ENCODE results near the gene GRAMD2A.

GRAMD2A gene

DNA sequence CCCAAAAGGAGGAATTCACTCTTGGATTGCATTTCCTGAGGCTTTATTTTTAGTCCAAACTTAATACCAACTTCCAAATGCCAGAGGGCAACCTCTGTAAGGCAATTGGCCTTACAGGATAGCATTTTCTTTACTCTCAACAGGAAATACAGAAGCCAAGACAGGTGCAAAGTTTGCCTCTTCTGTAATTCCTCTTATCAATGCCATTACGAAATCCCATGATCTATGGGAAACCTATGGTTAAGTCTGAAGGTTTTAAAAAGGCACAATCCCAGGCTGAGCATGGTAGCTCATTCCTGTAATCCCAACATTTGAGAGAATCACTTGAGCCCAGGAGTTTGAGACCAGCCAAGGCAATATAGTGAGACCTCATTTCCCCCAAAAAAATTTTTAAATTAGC is 18.5 kb upstream of the GRAMD2A start:
- DNase-seq = no peak

DNA sequence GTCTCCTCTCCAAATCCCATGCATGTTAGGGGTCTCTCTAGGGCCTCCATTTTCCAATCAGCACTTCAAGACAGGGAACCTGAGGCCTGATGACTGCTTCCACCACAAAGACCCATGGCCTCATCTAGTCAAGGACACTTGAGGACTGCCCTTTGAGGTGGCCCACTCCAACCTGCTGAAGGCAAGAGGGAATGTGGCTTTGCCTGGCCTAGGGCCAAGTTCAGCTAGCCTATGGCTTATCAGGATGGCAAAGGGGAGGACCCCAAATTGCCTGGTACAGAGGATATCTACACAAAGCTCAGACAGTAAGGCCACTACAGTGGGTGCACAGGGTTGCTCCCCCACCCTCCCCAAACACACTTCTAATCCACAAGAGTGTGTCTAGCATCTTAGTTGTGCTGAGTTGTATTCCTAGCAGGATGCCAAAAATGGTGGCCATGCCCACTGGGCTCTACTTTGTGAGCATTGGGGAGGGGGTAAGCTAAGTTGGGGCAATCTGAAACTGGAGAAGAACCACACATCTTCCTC is 10.0 kb upstream of the GRAMD2A start:
- no peak for DNase-seq

DNA sequence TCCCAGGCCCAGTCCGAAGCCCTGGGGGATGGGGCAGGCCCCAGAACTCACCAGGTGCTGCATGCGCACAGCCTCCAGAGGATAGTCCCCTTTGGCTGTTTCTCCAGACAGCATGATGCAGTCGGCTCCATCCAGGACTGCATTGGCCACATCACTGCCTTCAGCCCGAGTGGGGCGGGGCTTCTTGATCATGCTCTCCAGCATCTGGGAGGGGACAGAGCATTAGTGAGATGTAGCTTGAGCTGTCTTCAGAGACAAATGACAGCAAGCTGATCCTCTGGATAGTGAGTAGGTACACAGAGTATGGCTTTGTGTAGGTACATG is 9.1 kb upstream of the GRAMD2A start:
- DNase-seq = no peak

DNA sequence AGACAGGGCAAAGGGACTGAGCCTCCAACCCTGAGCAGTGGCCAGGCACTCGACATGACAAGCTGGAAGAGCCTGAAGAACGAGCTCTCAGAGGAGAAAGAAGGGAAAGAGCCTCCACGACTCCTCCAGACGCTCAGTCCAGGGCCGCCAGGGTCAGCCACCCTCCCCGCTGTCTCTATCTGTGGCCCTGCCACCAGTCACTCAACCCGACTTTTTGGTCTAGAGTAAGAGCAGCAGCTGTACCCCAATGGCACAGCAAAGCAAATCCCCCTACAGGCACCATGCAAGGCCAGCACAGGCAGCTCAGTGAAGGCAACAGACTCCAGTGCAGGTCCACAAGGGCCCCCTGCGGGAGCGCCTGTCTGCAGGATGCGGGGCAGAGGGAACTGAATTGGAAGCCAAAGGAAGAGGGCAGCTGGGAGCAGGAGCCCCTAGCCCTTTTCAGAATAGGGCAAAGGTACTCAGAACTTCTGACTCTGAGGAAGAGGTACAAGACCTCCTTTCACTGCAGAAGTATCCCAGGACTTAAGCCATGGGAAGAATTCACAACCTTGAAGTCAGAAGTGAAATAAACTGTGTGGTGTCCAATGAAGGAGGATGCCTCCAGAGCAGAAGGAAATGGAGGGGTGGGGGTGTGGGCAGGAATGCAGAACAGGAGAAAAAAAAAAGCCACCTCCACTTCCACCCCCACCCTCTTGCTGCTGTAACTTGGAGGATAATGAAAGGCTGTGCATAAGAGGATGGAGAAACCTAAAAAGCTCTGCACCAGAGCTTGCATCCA is 8.5 kb upstream of the GRAMD2A start:
- DNase-seq = no peak

DNA sequence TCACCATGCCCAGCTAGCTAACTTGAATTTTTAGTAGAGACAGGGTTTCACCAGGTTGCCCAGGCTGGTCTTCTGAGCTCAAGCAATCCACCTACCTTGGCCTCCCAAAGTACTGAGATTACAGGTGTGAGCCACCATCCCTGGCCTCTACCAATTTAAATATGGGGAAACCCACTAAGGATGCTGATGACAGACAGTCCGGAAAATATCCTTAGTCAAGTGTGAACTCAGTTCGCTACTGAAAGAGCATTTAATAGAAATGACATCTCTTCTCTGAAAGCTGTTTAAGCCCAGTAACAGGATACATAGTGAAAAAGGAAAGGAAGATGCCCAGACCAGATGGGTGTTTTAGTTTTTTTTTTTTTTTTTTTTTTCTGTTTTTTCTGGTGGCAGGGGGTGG is 7.7 kb upstream of the GRAMD2A start:
- no peak for DNase-seq

DNA sequence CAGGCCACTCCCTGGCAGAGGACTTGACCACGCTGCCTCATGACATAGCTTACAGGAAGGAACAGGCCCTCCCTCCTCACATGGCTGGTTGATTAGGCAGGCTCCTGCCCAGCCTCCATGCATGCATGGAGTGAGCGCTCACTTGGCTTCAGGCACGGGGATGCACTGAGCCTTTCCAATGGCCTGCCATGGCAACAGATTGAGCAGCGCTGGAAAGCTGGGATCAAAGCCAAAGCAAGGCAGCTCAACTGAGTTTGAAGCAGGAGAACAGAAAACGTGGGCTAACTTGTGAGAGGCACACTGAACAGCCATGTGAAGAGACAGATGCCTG is 5.9 kb upstream of the GRAMD2A start:
- DNase-seq = no peak

DNA sequence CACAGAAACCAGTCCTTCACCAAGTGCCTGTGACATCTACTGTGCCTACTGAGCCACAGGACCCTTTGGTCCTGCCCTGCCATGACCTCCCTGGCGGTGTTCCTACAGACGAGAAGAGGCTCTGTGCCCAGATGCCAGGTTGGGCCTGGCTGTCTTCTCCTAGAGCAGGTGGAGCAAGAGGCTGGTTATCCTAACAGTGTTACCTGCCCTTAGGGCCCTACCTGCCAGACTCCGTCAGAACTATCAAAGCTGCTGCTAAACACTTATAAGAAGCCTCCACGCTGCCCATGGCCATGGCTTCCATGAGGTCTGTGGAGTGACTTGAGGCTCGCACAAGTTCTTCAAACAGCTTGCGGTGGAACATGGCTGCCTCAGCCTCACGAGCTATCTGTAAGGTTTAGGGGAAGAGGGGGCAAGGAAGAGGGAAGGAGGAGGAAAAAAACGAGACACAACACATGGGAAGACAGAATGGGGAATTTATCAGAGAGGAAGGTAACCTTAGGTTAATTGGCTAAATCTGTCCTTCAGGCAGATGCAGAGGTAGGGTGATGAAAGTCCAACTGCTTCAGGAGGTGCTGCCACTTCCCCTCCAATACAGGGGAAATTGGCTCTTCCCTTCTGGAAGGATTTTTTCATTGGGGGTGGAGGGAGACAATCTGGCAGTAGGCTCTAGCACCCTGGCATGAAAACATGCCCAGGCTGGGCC is 5.4 kb upstream of the GRAMD2A start:
- DNase-seq = no peak

DNA sequence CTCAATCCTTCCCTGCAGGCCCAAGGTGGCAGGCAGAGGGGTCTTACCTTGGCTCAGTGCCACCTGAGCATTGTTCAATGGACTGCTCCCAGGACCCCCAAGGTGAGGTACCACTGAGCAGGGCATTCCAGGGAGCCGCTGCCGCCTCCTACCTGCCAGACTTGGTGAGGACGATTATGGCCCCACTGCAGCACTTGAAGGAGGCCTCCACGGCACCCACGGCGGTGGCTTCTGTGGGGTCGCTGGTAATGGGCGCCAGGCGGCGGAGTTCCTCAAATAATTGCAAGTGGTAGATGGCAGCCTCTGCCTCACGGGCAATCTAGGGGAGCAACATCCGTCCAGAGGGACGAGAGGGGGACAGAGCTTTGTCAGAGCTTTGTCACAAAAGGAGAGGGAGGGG is 4.7 kb upstream of the GRAMD2A start:
- no peak for DNase-seq

DNA sequence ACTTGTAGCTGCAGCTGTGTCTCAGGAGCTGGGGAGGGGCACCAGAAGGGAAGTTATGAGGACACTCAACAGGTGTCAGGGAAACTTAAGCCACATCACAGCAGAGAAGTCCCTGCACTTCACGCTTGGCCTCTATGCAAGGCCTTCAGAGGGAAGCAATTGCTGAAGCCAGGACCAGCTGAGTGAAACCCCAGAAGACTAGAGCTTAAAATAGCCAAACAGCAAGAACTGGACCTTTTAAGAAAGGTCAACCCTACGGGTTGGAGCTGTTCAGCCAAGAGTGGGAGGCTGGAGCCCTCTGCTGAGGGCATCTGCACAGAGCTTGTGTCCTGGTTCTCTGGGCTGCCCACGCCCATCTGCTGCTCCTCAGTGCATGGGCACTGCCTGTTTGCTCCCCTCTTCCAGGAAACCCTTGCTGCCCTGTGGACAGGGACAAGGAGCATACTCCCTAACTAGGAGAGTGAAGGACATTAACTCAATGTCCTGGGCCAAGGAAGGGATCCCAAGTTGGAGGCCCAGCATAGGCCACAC is 3.9 kb upstream of the GRAMD2A start:
- DNase-seq = no peak

DNA sequence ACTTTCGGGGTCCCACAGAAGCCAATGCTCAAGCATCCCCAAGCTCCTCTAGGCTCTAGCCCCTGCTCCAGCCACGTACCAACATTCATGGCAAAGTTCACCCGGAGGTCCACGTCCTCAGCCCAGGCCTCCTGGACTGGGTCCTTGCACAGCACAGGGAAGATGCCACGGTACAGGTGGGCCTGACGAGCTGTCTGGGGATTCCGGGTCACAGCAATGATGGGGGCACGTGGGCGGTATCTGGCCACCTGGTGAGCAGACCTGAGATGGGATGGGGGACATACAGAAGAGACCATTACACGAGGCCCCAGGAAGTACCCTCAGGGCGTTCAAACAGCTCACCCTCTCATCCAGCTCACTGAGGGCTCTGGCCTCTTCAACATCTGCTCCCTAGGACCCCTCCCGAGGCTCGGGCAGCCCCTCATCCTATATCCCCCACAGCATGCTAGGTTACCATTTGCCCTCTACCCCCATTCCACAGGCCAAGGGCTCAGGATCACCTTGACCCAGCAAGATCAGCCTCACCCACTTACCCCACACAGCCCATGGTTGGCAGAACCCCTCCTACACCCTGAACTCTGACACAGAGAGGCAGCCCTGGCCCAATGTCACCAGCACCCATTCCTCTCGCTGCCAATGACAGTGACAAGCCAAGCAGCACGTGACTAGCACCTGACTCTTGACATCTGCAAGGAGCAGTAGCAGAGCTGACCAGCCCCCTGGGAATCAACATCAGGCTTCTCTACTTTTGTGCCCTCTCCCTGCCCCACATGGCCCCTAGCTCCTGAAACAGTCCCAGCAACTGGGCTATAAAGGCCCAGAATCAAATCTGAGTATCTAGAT is 3.0 kb upstream of the GRAMD2A start:
- DNase-seq = no peak

DNA sequence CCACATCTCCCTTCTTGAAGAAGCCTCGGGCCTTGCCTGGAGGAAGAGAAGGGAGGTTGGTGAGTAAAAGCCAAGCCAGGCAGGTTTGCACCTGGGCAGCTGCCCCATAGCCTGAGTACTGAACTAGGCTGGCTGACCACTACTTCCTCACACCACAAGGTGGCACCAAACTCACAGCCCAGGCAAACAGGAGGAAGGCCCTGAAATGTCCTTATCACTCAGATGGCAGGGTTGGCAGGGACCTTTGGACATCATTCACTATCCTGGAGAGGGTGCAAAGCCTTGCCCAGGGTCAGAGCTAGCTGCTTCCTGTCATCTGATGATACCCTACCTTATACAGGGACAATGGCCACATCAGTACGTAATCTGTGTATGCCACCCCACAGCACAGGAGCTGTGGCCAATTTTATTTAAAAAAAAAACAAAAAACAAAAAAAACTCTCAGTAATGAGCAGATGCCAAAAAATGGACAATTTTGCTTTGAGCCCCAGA is 2.2 kb upstream of the GRAMD2A start:
- peak; percentile 79 for DNase-seq

DNA sequence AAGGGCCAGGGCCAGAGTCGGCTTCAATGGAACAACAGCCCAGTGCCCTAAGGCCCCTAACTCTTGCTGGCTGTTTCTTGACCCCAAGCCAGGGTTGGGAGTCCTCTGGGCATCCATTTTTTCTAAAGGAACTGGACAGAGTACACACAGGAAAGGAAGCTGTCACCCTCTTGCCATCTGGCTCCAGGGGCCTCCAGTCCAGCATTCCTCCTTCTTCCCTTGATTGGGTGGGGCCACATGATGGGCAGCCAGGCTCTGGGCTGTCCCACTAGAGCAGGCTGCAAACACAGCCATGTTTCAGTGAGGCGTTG is 1.6 kb upstream of the GRAMD2A start:
- DNase-seq = no peak

DNA sequence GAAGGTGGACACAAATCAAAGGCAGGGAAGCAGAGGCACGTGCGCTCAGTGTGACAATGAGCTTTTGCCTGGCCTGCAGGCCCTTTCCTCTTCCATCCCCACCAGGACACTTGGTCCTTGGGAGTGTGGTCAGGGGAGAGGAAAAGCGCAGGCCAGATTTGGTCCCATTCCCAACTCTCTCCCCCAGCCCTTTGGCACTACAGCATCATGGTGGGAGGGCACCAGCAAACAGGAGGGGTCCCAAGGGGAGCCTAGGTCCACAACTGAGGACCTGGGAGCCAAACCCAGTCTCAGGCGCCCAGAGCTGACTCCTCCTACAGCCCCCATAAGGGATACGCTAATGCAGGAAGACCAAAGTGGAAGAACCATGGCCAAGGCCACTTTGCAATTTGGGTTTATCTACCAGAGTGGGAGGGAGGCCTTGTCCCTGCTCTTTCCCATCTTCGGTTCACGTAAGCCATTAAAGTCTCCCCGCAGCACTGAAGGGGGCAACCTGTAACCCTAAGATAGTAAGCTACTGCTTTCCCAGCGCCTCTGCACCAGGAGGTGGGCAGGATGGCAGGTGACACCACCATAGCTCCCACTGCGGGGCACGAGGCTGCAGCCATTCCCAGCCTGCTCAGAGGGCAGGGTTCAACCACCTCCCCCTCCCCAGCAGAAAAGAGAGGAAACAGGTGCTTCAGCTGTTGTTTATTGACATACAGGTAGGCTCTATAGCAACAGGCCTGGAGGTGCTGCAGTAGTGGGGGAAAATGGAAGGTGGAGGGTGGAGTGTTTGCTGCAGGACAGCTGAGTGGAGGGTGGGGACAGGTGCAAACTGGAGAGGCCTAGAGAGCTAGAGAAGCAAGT is 993 bp upstream of the GRAMD2A start:
- no peak for DNase-seq

DNA sequence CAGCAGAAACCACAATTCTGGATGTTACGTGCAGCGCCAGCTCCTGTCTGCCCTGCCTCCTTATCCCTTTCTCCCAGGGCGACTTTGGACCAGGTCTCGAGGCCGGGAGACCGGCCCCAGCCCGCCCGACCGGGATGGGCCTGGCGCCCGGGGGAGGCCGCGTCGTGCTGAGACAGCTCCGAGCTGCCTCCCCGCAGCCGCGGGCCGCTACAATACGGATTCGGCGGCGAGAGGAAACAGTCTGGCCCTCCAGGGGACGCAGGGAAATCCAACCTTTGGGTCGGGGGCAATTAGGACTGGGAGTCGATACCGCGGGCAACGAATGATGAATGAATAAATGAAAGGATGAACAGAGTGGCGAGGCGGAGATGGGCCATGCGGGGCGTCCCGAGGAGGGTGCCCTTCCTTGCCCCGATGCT is 537 bp downstream of the GRAMD2A start:
- no peak for DNase-seq

DNA sequence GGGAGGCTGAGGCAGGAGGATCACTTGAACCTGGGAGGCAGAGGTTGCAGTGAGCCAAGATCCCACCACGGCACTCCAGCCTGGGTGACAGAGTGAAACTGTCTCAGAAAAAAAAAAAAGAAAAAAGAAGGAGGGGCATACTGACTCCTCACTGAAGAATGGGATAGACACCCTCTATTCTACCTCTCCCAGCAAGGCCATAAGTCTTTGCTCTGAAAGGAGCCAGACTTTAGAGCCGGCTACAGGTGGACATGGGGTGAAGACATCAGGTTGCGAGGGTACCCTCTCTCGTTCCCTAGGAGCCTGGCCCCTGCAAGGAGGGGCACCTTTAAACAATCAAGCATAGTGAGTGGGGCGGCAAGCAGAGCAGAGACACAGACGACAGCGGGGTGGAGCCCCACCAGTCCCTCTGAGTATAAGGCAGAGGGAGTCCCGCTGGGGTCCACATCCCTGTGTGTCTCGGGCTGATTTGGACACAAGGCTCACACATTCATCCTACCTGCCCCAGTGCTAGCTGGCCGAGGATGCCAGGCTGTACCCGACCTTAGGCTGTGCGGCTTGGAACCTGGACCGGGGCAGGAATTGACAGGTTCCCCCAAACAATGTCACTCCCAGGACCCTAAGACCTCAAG is 1.1 kb downstream of the GRAMD2A start:
- no peak for DNase-seq

DNA sequence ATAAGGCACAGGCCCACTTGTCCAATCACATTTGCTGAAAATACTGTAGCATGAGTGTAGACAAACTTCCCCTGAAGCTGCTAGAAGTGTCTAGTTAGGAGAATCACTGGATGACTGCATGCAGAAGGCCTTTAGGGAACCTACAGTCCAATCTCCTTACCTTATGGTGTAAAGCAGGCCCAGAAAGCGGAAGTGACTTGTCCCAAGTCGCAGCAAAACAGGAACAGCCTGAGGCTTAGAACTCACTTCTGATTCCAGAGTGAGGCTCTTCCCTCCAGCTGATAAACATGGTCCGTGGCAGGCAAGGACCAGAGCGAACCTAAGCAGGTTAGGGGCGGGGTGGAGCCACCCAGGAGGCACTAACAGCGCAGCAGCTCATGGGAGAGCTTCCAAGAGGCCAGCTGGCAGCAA is 2.5 kb downstream of the GRAMD2A start:
- peak; percentile 21 for DNase-seq

DNA sequence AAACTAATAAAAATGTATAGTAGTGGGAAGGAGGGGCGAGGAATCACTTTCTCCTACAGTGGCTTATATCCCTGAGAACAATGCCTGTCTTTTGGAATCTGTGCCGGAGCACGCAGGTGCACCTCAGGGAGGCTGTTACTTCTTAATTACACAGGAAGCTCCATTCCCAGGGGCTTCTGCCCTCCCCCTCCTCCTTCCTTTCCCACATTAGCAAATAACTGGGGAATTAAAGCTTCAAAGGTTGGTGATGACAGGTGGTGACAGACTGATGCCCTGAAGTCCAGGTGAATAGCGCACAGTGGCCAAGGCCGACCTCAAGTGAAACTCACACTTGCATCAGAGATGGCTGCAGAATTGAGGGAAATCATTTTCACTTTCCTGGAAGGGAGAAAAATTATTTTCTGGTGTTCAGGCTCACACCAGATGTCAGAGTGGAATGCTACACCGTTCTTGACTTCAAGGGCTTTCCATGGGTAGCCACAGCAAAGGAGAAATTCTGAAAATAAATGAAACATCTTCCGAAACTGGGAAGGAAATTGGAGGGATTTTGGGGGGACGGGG is 3.7 kb downstream of the GRAMD2A start:
- DNase-seq = no peak

DNA sequence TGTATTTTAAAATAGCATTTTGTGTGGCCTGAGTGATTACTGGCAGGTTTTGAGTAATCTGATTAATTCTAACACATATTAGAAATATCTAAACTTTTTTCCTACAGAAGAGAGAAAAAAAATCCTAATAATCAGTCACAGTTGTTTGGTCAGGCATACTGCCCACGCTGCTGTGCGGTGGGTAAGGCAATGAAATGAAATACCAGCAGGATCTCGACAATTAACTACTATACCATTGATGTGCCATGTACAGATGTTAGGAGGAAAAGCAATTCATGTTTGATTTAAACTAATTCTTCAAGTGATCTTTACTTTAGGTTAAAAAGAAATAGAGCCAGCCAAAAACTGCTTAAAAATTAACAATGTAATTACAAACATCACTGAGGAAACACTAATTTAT is 5.2 kb downstream of the GRAMD2A start:
- DNase-seq = no peak

DNA sequence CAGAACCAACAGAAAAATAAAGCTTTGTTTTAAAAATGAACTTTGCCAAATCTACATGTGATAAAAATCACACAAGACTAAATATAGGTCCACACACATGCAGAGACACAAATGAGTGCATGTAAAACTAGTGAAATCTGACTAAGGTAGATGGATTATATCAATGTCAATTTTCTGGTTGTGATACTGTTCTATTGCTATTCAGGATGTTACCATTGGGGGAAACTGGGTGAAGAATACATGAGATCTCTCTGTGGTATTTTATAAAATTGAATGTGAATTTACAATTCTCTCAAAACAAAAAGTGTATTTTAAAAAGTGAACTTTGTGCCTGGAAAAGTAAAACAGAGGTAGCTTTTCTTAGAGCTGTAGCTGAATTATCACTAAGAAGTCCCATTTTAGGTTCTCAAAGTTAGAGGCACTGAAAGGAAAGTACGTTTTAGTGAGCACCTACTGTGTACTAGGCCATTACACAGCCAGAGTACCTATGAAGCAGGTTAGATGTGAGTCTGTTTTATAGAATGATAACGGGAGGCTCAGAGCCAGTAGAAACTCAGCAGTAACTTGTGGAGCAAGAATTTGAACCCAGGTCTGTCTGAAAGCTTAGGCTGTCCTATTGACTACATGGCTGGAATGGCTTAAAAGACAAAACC is 8.2 kb downstream of the GRAMD2A start:
- DNase-seq = no peak

DNA sequence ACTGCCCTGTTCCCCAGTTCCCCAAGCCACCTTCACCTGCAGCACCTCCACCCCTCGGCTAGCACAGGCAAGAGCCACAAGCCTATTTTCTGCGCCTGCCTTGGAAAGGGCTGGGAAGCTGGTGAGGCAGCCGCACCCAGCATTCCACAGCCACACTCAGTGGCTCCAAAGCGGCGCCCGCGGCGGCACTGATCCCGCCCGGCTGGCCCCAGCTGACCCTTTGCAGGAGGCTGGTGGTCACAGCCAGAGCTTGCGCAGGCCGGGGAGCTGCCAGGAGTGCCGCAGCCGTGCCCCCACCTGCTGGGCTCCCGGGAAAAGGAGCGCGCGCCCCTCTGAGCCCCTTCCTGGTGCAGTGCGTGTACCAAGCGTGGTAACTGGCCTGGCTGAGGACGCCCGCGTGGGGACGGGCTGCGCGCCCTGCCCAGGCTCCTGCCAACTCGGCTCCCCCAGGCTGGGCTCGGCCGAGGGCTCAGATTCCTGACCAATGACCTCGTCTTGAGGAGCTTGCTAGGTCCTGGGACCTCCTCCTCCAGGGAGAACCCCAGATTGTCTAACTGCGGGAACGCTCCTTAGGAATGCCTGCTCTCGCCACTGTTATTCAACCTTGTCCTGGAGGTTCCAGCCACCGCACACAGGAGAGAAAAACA is 13.3 kb downstream of the GRAMD2A start:
- DNase-seq = no peak

DNA sequence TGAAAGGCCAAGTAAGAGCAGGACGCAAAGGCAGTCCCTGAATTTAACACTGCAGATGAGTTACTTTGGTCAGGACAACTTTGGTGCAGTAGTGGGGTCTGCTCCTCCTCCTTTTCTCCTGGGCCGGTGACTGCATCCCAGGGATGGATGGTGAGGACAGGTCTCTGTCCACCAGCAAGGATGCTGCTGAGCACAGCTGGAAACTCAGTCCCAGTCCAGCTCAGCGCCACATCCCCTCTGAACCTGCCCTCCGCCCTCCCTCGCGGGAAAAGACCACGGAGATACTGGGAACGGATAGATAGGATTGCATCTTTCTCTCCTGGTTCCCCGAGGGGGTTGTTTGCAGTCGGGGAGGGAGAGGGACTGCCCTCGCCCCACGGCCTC is 13.8 kb downstream of the GRAMD2A start:
- no peak for DNase-seq
